GM19023 (cell line): ENCODE measurements around the gene VTN.

Experiments used
- ATAC-seq: cut with Tn5 transposase; IDR thresholded peaks from one replicate; pipeline ENCODE4 v1.9.1; 2021; ENCODE audit warnings: mild to moderate bottlenecking, moderate library complexity; ENCODE audit not compliant: unreplicated experiment

The VTN gene

GRCh38 chr17:28326114-28326513 is 44.0 kb downstream of the VTN start:
- no peak for ATAC-seq

GRCh38 chr17:28325211-28325610 is 44.9 kb downstream of the VTN start:
- no peak for ATAC-seq

- no peak for ATAC-seq
Observed at GRCh38 chr17:28324781-28325180, 45.3 kb downstream of the VTN start.

- no peak for ATAC-seq
Observed at GRCh38 chr17:28324267-28324745, 45.8 kb downstream of the VTN start.

GRCh38 chr17:28320215-28321061 is 49.7 kb downstream of the VTN start:
- no peak for ATAC-seq

GRCh38 chr17:28319598-28319935 is 50.5 kb downstream of the VTN start:
- no peak for ATAC-seq

- peak; percentile 97 for ATAC-seq
Observed at GRCh38 chr17:28318759-28319597, 51.1 kb downstream of the VTN start, which contains the start of gene TMEM97. Gene TMEM97, plus strand, starts transcription at chr17:28319200. Its CDS starts 40 bp downstream, at chr17:28319240.

GRCh38 chr17:28317966-28318758 is 51.9 kb downstream of the VTN start:
- ATAC-seq, result peak; percentile 5
